Neural cell (in vitro differentiated cells): ENCODE measurements around the gene HPD. TPM values are rescaled to one million over a fixed set of nuclear protein-coding genes. Genes with fewer than 3 reads are reported as not detected.

Experiments used
- H2AFZ ChIP-seq: fragments of 200-600, 300-800 bp; sonication (generic), shearing (Covaris generic); 2 replicates; pipeline ENCODE4 v1.6.0; 2014; ENCODE audit warnings: low read depth, mild to moderate bottlenecking, antibody characterized with exemption, low read length, moderate library complexity
- H3F3A ChIP-seq: fragments of 200-600 bp; shearing (Covaris generic); 2 replicates; pipeline ENCODE4 v1.6.1; 2016; ENCODE audit warnings: mild to moderate bottlenecking, moderate library complexity, mixed read lengths, antibody characterized with exemption, low read length; ENCODE audit not compliant: insufficient read depth, poor library complexity, severe bottlenecking
- H3K27ac ChIP-seq: fragments of 200-600, 300-800 bp; sonication (generic), shearing (Covaris generic); 2 replicates; pipeline ENCODE4 v1.5.1; 2014; ENCODE audit warnings: mild to moderate bottlenecking, low read length, moderate library complexity
- H3K27me3 ChIP-seq: fragments of 300-800, 200-600 bp; sonication (generic), shearing (Covaris generic); 2 replicates; pipeline ENCODE4 v1.6.0; 2014; ENCODE audit warnings: mild to moderate bottlenecking, low read depth, low read length, moderate library complexity; ENCODE audit not compliant: insufficient read depth
- H3K36me3 ChIP-seq: fragments of 300-800, 200-600 bp; sonication (generic), shearing (Covaris generic); 2 replicates; pipeline ENCODE4 v1.5.1; 2014; ENCODE audit warnings: mild to moderate bottlenecking, antibody characterized with exemption, low read length, moderate library complexity; ENCODE audit not compliant: insufficient read depth
- H3K4me2 ChIP-seq: fragments of 300-800, 200-600 bp; sonication (generic), shearing (Covaris generic); 2 replicates; pipeline ENCODE4 v1.6.0; 2014; ENCODE audit warnings: mild to moderate bottlenecking, low read length
- H3K4me3 ChIP-seq: fragments of 300-800, 200-600 bp; sonication (generic), shearing (Covaris generic); 2 replicates; pipeline ENCODE4 v1.5.1; 2014; ENCODE audit warnings: mild to moderate bottlenecking, low read length, moderate library complexity
- H3K79me2 ChIP-seq: fragments of 200-600 bp; shearing (Covaris generic); replicated peaks from 2 replicates; pipeline ENCODE4 v1.6.0; 2014; ENCODE audit warnings: mild to moderate bottlenecking, low read length, moderate library complexity; ENCODE audit not compliant: insufficient read depth
- H3K9ac ChIP-seq: fragments of 300-800, 200-600 bp; sonication (generic), shearing (Covaris generic); 2 replicates; pipeline ENCODE4 v1.6.1; 2016; ENCODE audit warnings: mild to moderate bottlenecking, low read length, mixed read lengths
- H3K9me2 ChIP-seq: fragments of 200-600 bp; shearing (Covaris generic); 2 replicates; pipeline ENCODE4 v1.6.1; 2016; ENCODE audit warnings: mild to moderate bottlenecking, low read length, mixed read lengths; ENCODE audit not compliant: insufficient read depth
- H3K9me3 ChIP-seq: fragments of 200-600, 300-800 bp; sonication (generic), shearing (Covaris generic); 2 replicates; pipeline ENCODE4 v1.6.1; 2016; ENCODE audit warnings: mild to moderate bottlenecking, mixed run types, low read length, moderate library complexity, mixed read lengths
- H4K20me1 ChIP-seq: fragments of 200-600 bp; shearing (Covaris generic); 2 replicates; pipeline ENCODE4 v1.6.1; 2016; ENCODE audit warnings: mild to moderate bottlenecking, mixed run types; ENCODE audit not compliant: insufficient read depth
- CTCF ChIP-seq: fragments of 450-650 bp; IDR thresholded peaks from 2 replicates; pipeline ENCODE4 v1.5.1; 2014; ENCODE audit warnings: antibody characterized with exemption, mild to moderate bottlenecking, moderate library complexity; ENCODE audit not compliant: poor library complexity, severe bottlenecking
- EP300 ChIP-seq: fragments of 450-650 bp; conservative IDR thresholded peaks from 2 replicates; pipeline ENCODE4 v1.6.1; 2014; ENCODE audit warnings: antibody characterized with exemption, mild to moderate bottlenecking, moderate library complexity; ENCODE audit not compliant: poor library complexity, severe bottlenecking
- EZH2 ChIP-seq: fragments of 200-600, 300-800 bp; shearing (Covaris generic), sonication (generic); IDR thresholded peaks from 2 replicates; pipeline ENCODE4 v1.6.1; 2014; ENCODE audit warnings: antibody characterized with exemption, low read length, borderline replicate concordance, mild to moderate bottlenecking; ENCODE audit not compliant: insufficient read depth, poor library complexity, severe bottlenecking
- MXI1 ChIP-seq: fragments of 450-650 bp; conservative IDR thresholded peaks from 2 replicates; pipeline ENCODE4 v1.6.1; 2014; ENCODE audit warnings: antibody characterized with exemption, mild to moderate bottlenecking; ENCODE audit not compliant: poor library complexity, severe bottlenecking
- POLR2AphosphoS5 ChIP-seq: IDR thresholded peaks from 2 replicates; pipeline ENCODE4 v1.6.1; 2012
- RAD21 ChIP-seq: fragments of 450-650 bp; conservative IDR thresholded peaks from 2 replicates; pipeline ENCODE4 v1.6.1; 2014; ENCODE audit warnings: antibody characterized with exemption, mild to moderate bottlenecking, moderate library complexity
- REST ChIP-seq: IDR thresholded peaks from 2 replicates; pipeline ENCODE4 v1.6.1; 2012; ENCODE audit warnings: borderline replicate concordance
- SMC3 ChIP-seq: fragments of 450-650 bp; conservative IDR thresholded peaks from 2 replicates; pipeline ENCODE4 v1.6.1; 2014; ENCODE audit warnings: antibody characterized with exemption, mild to moderate bottlenecking, moderate library complexity; ENCODE audit not compliant: poor library complexity
- TAF1 ChIP-seq: IDR thresholded peaks from 2 replicates; pipeline ENCODE4 v1.6.1; 2012; ENCODE audit warnings: low read depth
- polyA plus RNA-seq: library from polyadenylated mRNA; depleted of rRNA; stranded (reverse); fragments of >200 nt; gene quantifications from 2 replicates; pipeline ENCODE4 v1.2.3, GENCODE V29; 2014

The HPD gene
- polyA plus RNA-seq, 1 donor from 2014 or later, result not detected

GRCh38 chr12:121803861-121804416, 54.7 kb downstream of the HPD start, which contains the start of gene SETD1B:
TSS of gene SETD1B (plus strand) at chr12:121804009. CDS start at chr12:121804738, 729 bp downstream.
- H3K79me2 ChIP-seq, result peaks cover 73% of the 10 kb centered on the region
- H3K27ac ChIP-seq, result peak within 1 kb of the TSS; percentile 100
- peak within 1 kb of the TSS; percentile 99 for H3K9ac ChIP-seq
- H3F3A ChIP-seq, result peaks cover 13% of the 10 kb centered on the region
- H3K27me3 ChIP-seq, result no peaks in the 10 kb centered on the region
- H3K4me2 ChIP-seq, result peak within 1 kb of the TSS; percentile 73
- no peaks in the 10 kb centered on the region for H3K9me2 ChIP-seq
- peaks cover 19% of the 10 kb centered on the region for H4K20me1 ChIP-seq
- H3K4me3 ChIP-seq, result peak within 1 kb of the TSS; percentile 92
- no peaks in the 10 kb centered on the region for H3K9me3 ChIP-seq
- TF ChIP-seq POLR2AphosphoS5 (peak; percentile 53), RAD21 (no peak)
- H2AFZ ChIP-seq, result peak within 1 kb of the TSS; percentile 17
- no peaks in the 10 kb centered on the region for H3K36me3 ChIP-seq

GRCh38 chr12:121802843-121803698, 55.6 kb downstream of the HPD start:
- peaks cover 13% of the 10 kb centered on the region for H3F3A ChIP-seq
- H3K79me2 ChIP-seq, result peaks cover 73% of the 10 kb centered on the region
- H3K9me3 ChIP-seq, result no peaks in the 10 kb centered on the region
- no peaks in the 10 kb centered on the region for H3K9me2 ChIP-seq
- peak overlapping the region; percentile 77 for H3K4me3 ChIP-seq
- TF ChIP-seq CTCF, result peak; percentile 20
- TF ChIP-seq EZH2, result no peak
- TF ChIP-seq TAF1, result peak; percentile 91
- TF ChIP-seq SMC3, result no peak
- TF ChIP-seq POLR2AphosphoS5, result peak; percentile 98
- TF ChIP-seq EP300, result peak; percentile 45
- TF ChIP-seq RAD21, result no peak
- TF ChIP-seq MXI1, result peak; percentile 76
- peak; percentile 91 for TF ChIP-seq REST
- H3K27ac ChIP-seq, result peak overlapping the region; percentile 100
- peak overlapping the region; percentile 100 for H3K4me2 ChIP-seq
- H3K36me3 ChIP-seq, result no peaks in the 10 kb centered on the region
- no peaks in the 10 kb centered on the region for H3K27me3 ChIP-seq
- peak overlapping the region; percentile 17 for H2AFZ ChIP-seq
- peaks cover 28% of the 10 kb centered on the region for H4K20me1 ChIP-seq
- H3K9ac ChIP-seq, result peak overlapping the region; percentile 99
